Measurements from ENCODE around the gene SMPD3.

DNA sequence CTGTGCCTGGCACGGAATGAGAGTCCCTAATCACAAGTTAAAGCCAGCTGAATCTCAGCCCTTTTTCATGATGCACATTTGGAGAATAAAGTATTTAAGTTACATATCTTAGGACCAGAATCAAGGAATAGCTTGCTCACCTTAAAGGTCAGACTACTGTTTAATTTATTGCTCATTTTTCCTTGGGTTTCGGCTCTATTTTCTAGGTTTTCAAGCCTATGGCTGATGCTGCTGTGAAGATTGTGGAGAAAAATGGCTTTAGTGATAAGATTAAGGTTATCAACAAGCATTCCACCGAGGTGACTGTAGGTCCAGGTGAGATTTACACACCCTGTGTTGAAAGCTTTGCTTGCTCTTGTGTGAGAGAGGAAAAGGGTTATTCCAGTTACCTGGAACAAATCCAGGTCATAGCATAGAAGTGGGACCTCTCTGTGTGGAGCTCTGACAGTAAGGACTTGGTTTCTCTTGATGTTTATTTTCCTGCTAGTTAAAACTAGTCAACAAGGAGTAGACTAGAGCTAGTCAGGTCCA lies 119.4 kb downstream of the SMPD3 start:
- TF ChIP-seq POLR2A (IDR thresholded peaks at IDR 0.05): no peak
- TF ChIP-seq, protein P1, sequence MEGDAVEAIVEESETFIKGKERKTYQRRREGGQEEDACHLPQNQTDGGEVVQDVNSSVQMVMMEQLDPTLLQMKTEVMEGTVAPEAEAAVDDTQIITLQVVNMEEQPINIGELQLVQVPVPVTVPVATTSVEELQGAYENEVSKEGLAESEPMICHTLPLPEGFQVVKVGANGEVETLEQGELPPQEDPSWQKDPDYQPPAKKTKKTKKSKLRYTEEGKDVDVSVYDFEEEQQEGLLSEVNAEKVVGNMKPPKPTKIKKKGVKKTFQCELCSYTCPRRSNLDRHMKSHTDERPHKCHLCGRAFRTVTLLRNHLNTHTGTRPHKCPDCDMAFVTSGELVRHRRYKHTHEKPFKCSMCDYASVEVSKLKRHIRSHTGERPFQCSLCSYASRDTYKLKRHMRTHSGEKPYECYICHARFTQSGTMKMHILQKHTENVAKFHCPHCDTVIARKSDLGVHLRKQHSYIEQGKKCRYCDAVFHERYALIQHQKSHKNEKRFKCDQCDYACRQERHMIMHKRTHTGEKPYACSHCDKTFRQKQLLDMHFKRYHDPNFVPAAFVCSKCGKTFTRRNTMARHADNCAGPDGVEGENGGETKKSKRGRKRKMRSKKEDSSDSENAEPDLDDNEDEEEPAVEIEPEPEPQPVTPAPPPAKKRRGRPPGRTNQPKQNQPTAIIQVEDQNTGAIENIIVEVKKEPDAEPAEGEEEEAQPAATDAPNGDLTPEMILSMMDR (IDR thresholded peaks at IDR 0.05): no peak
